H9 (cell line): ENCODE measurements around the gene ITM2C. TPM values are rescaled to one million over a fixed set of nuclear protein-coding genes. Genes with fewer than 3 reads are reported as not detected.
A peak's percentile ranks its signal among the peaks of the same experiment; 100 is the strongest.

Experiments used
- DNase-seq: peaks from one replicate; pipeline ENCODE4 v3.0.0-alpha.2; 2017
- H2AFZ ChIP-seq: one replicate; pipeline ENCODE4 v1.6.1; 2013; ENCODE audit warnings: mild to moderate bottlenecking, low read length, control low read depth, moderate library complexity
- H2AK5ac ChIP-seq: 2 replicates; pipeline ENCODE4 v1.6.1; 2013; ENCODE audit warnings: low read length, control low read depth, mixed read lengths; ENCODE audit not compliant: insufficient read length
- H2BK120ac ChIP-seq: one replicate; pipeline ENCODE4 v1.6.1; 2013; ENCODE audit warnings: low read depth, mild to moderate bottlenecking, low read length, control low read depth, inconsistent platforms; ENCODE audit not compliant: poor library complexity, severe bottlenecking
- H2BK12ac ChIP-seq: 2 replicates; pipeline ENCODE4 v1.6.1; 2013; ENCODE audit warnings: low read length, control low read depth, mixed read lengths, low read depth; ENCODE audit not compliant: insufficient read length
- H2BK15ac ChIP-seq: 2 replicates; pipeline ENCODE4 v1.6.1; 2013; ENCODE audit warnings: low read depth, low read length, control low read depth
- H2BK20ac ChIP-seq: one replicate; pipeline ENCODE4 v1.6.1; 2013; ENCODE audit warnings: low read depth, mild to moderate bottlenecking, low read length, control low read depth, inconsistent platforms; ENCODE audit not compliant: poor library complexity, severe bottlenecking
- H2BK5ac ChIP-seq: 2 replicates; pipeline ENCODE4 v1.6.1; 2013; ENCODE audit warnings: low read length, control low read depth, mixed read lengths; ENCODE audit not compliant: insufficient read length
- H3K14ac ChIP-seq: 2 replicates; pipeline ENCODE4 v1.6.1; 2013; ENCODE audit warnings: low read length, control low read depth; ENCODE audit not compliant: insufficient read depth
- H3K18ac ChIP-seq: 2 replicates; pipeline ENCODE4 v1.6.1; 2013; ENCODE audit warnings: low read depth, mild to moderate bottlenecking, mixed read lengths, low read length, control low read depth; ENCODE audit not compliant: insufficient read length
- H3K23ac ChIP-seq: 2 replicates; pipeline ENCODE4 v1.6.1; 2013; ENCODE audit warnings: low read length, control low read depth, mixed read lengths, low read depth; ENCODE audit not compliant: insufficient read length
- H3K23me2 ChIP-seq: 2 replicates; pipeline ENCODE4 v1.6.1; 2013; ENCODE audit warnings: low read depth, mild to moderate bottlenecking, mixed read lengths, low read length, control low read depth; ENCODE audit not compliant: insufficient read length, poor library complexity, severe bottlenecking
- H3K27ac ChIP-seq: 2 replicates; pipeline ENCODE4 v1.5.1; 2013; ENCODE audit warnings: low read length, control low read depth, mixed read lengths, low read depth; ENCODE audit not compliant: insufficient read length
- H3K27me3 ChIP-seq: 2 replicates; pipeline ENCODE4 v1.6.1; 2013; ENCODE audit warnings: low read length, control low read depth, inconsistent platforms; ENCODE audit not compliant: insufficient read depth
- H3K4ac ChIP-seq: 2 replicates; pipeline ENCODE4 v1.6.1; 2013; ENCODE audit warnings: low read depth, mild to moderate bottlenecking, control low read depth, inconsistent platforms, low read length, moderate library complexity
- H3K4me1 ChIP-seq: 2 replicates; pipeline ENCODE4 v1.6.1; 2013; ENCODE audit warnings: low read length, control low read depth, inconsistent platforms; ENCODE audit not compliant: insufficient read depth
- H3K4me2 ChIP-seq: 2 replicates; pipeline ENCODE4 v1.6.1; 2013; ENCODE audit warnings: low read length, control low read depth, mixed read lengths; ENCODE audit not compliant: insufficient read length, insufficient read depth
- H3K56ac ChIP-seq: 2 replicates; pipeline ENCODE4 v1.6.1; 2013; ENCODE audit warnings: low read depth, mild to moderate bottlenecking, mixed read lengths, low read length, control low read depth; ENCODE audit not compliant: insufficient read length
- H3K79me1 ChIP-seq: 2 replicates; pipeline ENCODE4 v1.6.1; 2013; ENCODE audit warnings: low read depth, mild to moderate bottlenecking, moderate library complexity, low read length, control low read depth, inconsistent platforms; ENCODE audit not compliant: insufficient read depth, poor library complexity, severe bottlenecking
- H3K79me2 ChIP-seq: 2 replicates; pipeline ENCODE4 v1.6.1; 2013; ENCODE audit warnings: low read length, control low read depth, inconsistent platforms; ENCODE audit not compliant: insufficient read depth
- H3K9ac ChIP-seq: 2 replicates; pipeline ENCODE4 v1.6.1; 2013; ENCODE audit warnings: low read length, control low read depth, mixed read lengths; ENCODE audit not compliant: insufficient read length; ENCODE audit errors: extremely low read depth
- H3K9me3 ChIP-seq: one replicate; pipeline ENCODE4 v1.6.1; 2013; ENCODE audit warnings: low read depth, low read length, inconsistent platforms; ENCODE audit not compliant: control insufficient read depth
- H3T11ph ChIP-seq: one replicate; pipeline ENCODE4 v1.6.1; 2013; ENCODE audit warnings: mild to moderate bottlenecking, low read length, control low read depth, inconsistent platforms
- H4K20me1 ChIP-seq: one replicate; pipeline ENCODE4 v1.6.1; 2013; ENCODE audit not compliant: control insufficient read depth, insufficient read length, insufficient read depth
- H4K5ac ChIP-seq: 2 replicates; pipeline ENCODE4 v1.6.1; 2013; ENCODE audit warnings: low read depth, mild to moderate bottlenecking, mixed read lengths, low read length, control low read depth; ENCODE audit not compliant: insufficient read length
- H4K8ac ChIP-seq: replicated peaks from 2 replicates; pipeline ENCODE4 v1.6.1; 2013; ENCODE audit warnings: low read length, control low read depth, mixed read lengths, low read depth; ENCODE audit not compliant: insufficient read length
- H4K91ac ChIP-seq: 2 replicates; pipeline ENCODE4 v1.6.1; 2013; ENCODE audit warnings: low read depth, mild to moderate bottlenecking, moderate library complexity, mixed read lengths, low read length, control low read depth; ENCODE audit not compliant: insufficient read length
- H3K27ac Mint-ChIP-seq, 3 experiments: 2 replicates in 2 of 3; 3 replicates in 1 of 3; pipeline ENCODE4 v1.8.0; 2020 to 2021; ENCODE audit warnings: mixed read lengths in 3 of 3, mild to moderate bottlenecking in 1 of 3, moderate library complexity in 1 of 3
- H3K27me3 Mint-ChIP-seq: 2 replicates; pipeline ENCODE4 v1.8.0; 2021; ENCODE audit warnings: low read depth, mild to moderate bottlenecking, moderate library complexity, mixed read lengths
- H3K36me3 Mint-ChIP-seq, 3 experiments: 2 replicates in 2 of 3; 3 replicates in 1 of 3; pipeline ENCODE4 v1.8.0; 2020 to 2021; ENCODE audit warnings: low read depth in 3 of 3, mixed read lengths in 3 of 3; ENCODE audit not compliant: insufficient read depth in 1 of 3
- H3K4me1 Mint-ChIP-seq, 2 experiments: 2 replicates each; pipeline ENCODE4 v1.8.0; 2020; ENCODE audit warnings: mixed read lengths in 2 of 2
- H3K4me3 Mint-ChIP-seq, 2 experiments: 2 replicates in 1 of 2; 3 replicates in 1 of 2; pipeline ENCODE4 v1.8.0; 2020 to 2021; ENCODE audit warnings: mild to moderate bottlenecking in 2 of 2, mixed read lengths in 2 of 2, moderate library complexity in 1 of 2
- H3K9me3 Mint-ChIP-seq, 2 experiments: 2 replicates in 1 of 2; 3 replicates in 1 of 2; pipeline ENCODE4 v1.8.0; 2020; ENCODE audit warnings: mild to moderate bottlenecking in 2 of 2, mixed read lengths in 2 of 2, moderate library complexity in 1 of 2
- CTCF ChIP-seq: fragments of 200-600 bp; sonication (generic); conservative IDR thresholded peaks from 3 replicates; pipeline ENCODE4 v1.8.0; 2021; ENCODE audit warnings: antibody characterized with exemption, mild to moderate bottlenecking
- WGBS: extraction: QIAGEN DNeasy Blood & Tissue Kit; methylation state at CpG from one replicate; pipeline ENCODE4 v1.1.7; 2013; ENCODE audit warnings: missing lambda C conversion rate, low lambda C conversion rate, mixed read lengths; ENCODE audit not compliant: insufficient read length; ENCODE audit errors: extremely low coverage; 5-methylcytosine and 5-hydroxymethylcytosine counted together
- total RNA-seq: library from RNA; stranded (reverse); gene quantifications from 2 replicates; pipeline ENCODE4 v1.2.1, GENCODE V29; 2021

The ITM2C gene
- total RNA-seq, 1 experiment from 2014 or later: 297 TPM

GRCh38 chr2:230829293-230829692 is 35.4 kb upstream of the ITM2C start:
- no CpG with 5 or more reads among the region's 14 CpGs for WGBS
- H2AFZ ChIP-seq: no peak overlapping the region

More at GRCh38 chr2:230829293-230829692, 35.4 kb upstream of the ITM2C start:
- Mint-ChIP-seq H3K4me3 (no peak overlapping the region), H3K27me3 (peaks cover 8% of the 10 kb centered on the region), H3K36me3 (no peaks in the 10 kb centered on the region), H3K4me1 (peaks cover under 1 to 2% of the 10 kb centered on the region in 2 experiments; a peak in 1 of 4 replicates), H3K9me3 (no peaks in the 10 kb centered on the region), H3K27ac (peak overlapping the region in 1 of 3 experiments; percentile 62; a peak in 1 of 7 replicates)
- Histone ChIP-seq H3K9ac (no peak overlapping the region), H4K91ac (no peak overlapping the region), H2BK5ac (no peak overlapping the region), H3K4ac (no peak overlapping the region), H3K9me3 (no peaks in the 10 kb centered on the region), H3K56ac (no peak overlapping the region), H2BK120ac (no peak overlapping the region), H3K79me1 (no peaks in the 10 kb centered on the region), H3K79me2 (no peaks in the 10 kb centered on the region), H4K20me1 (no peaks in the 10 kb centered on the region), H3K4me1 (no peaks in the 10 kb centered on the region), H4K8ac (no peak overlapping the region), H2BK12ac (no peak overlapping the region), H2AK5ac (no peak overlapping the region), H2BK20ac (no peak overlapping the region), H3K14ac (no peak overlapping the region), H3K4me2 (no peak overlapping the region), H3K23ac (no peak overlapping the region), H3K18ac (no peak overlapping the region), H3T11ph (no peak overlapping the region), H4K5ac (no peak overlapping the region), H3K23me2 (no peaks in the 10 kb centered on the region), H2BK15ac (no peak overlapping the region), H3K27ac (no peak overlapping the region), H3K27me3 (no peaks in the 10 kb centered on the region)
- no peak for DNase-seq
- TF ChIP-seq CTCF: no peak
